ENCODE data around the gene HS6ST2. TPM values are rescaled to one million over a fixed set of nuclear protein-coding genes. Genes with fewer than 3 reads are reported as not detected.

Gene HS6ST2
- total RNA-seq, 1 donor from 2014 or later = 0.30 TPM

DNA sequence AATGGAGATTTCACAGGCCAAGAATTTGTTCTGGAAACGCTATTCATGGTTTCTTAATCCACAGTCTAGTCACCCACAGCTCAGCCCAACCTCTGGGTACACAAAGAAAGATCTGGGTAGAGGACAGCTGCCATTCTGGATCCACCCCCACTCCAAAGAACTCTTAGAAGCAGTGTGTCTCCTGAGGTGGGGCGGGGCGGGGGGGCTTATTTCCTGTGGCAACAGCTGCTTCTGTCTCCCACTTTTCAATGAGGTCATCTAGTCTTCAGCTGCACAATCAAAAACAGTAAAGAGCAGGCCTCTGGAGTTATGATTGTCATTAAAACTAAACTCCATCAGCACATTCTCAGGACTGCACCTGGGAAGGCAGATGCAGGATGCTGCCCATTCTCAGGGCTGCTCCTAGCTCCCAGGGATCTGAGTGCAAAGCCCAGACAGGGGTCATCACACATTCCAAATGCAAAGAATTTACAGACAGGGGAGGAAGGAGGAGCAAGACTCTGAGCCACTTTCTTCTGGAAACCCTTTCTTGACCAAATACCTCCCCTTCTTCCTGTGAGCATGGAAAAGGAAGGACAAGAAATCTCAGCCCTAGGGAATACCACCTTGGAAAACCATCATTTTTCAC is 207.3 kb downstream of the HS6ST2 start:
- H3K27ac Mint-ChIP-seq = no peak overlapping the region
- H3K36me3 Mint-ChIP-seq (ENCODE audit: low read depth) = no peaks in the 10 kb centered on the region
- peaks cover 5% of the 10 kb centered on the region for H3K4me1 Mint-ChIP-seq (ENCODE audit: low read depth)
- intact Hi-C loops (cut with micrococcal nuclease) = no loop called here
- peaks cover 6% of the 10 kb centered on the region for H3K27me3 Mint-ChIP-seq (ENCODE audit: low read depth)
- no peaks in the 10 kb centered on the region for H3K9me3 Mint-ChIP-seq
- H3K4me3 Mint-ChIP-seq (ENCODE audit: low read depth) = no peak overlapping the region
- no peak for DNase-seq (ENCODE audit: low spot score)

DNA sequence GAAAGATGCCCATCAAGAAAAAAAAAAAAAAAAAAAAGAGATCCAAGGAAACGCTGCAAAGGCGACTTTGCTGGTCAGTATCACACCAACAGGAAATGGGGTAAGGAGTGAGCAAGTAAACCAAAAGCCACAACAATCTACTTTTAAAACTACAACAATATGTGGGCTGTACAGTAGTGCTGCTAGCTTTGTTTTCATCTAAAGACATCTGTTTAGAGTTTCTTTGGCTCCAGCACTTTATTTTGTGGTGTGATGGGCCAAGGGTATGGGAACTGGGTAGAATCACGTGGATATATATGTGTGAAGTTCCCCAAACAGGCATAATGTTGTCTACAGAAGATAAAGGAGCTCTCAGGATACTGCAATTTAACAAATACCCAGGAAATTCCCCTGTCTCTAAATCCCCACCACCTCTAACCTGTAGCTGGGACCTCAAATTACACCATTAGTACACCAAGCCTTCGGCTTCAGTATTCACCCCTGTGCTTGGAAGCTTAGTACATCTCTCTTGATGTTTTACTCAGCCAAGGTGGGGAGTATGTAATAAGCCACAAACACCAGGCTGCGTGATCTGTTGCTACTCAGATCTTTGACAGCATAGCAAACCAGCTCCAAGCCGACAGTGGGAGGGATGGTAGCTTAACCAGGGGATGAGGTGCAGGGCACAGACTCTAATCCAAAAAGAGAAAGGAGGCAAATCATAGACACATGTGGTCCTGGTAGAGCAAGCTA is 207.9 kb downstream of the HS6ST2 start:
- H3K4me3 Mint-ChIP-seq (ENCODE audit: low read depth) = no peak overlapping the region
- no peaks in the 10 kb centered on the region for H3K9me3 Mint-ChIP-seq
- H3K27ac Mint-ChIP-seq = no peak overlapping the region
- intact Hi-C loops (cut with micrococcal nuclease) = no loop called here
- no peaks in the 10 kb centered on the region for H3K36me3 Mint-ChIP-seq (ENCODE audit: low read depth)
- H3K4me1 Mint-ChIP-seq (ENCODE audit: low read depth) = peaks cover 5% of the 10 kb centered on the region
- DNase-seq (ENCODE audit: low spot score) = no peak
- peaks cover 6% of the 10 kb centered on the region for H3K27me3 Mint-ChIP-seq (ENCODE audit: low read depth)

DNA sequence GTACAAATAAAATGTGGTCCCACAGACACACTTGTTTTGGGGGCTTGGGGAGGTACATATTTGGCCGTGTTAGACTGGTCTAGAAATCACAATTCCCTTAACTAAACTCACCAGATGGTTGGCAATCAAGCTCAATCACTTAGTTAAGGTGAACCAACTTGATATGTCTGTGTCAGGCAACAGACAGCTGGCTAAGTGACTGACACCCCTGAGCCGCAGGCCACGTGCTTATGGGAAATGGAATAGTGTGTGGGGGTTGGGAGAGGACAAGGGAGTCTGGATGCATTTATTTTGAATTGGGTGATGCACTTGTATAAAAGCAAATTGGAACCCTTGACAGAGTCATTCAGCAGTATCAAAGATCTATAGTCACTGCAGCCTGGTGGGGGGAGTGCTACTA is 209.0 kb downstream of the HS6ST2 start:
- intact Hi-C loops (cut with micrococcal nuclease) = loop anchor here (10.0 kb wide), 1 partner anchor 205 kb away; the partner anchor contains the start of gene HS6ST2

DNA sequence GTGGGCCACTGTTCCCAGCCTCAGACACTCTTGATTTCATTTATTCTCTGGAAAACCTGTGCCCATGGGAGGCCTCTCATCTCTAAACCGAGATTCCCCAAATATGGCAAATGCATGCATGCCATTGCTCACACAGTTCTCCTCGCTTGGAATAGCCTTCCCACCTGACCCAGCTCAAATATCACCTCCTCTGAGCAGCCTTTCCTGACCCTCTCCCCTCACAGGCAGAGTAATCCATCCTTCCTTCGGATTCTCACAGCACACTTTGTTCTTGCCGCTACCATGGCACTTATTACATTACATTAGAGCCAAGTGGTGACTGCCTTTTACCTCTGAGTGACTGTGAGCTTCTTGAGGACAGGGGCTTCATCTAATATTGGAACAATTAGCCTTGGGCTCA is 209.5 kb downstream of the HS6ST2 start:
- H3K27ac Mint-ChIP-seq = no peak overlapping the region
- no peak overlapping the region for H3K4me3 Mint-ChIP-seq (ENCODE audit: low read depth)
- H3K4me1 Mint-ChIP-seq (ENCODE audit: low read depth) = peaks cover 5% of the 10 kb centered on the region
- intact Hi-C loops (cut with micrococcal nuclease) = loop anchor here (10.0 kb wide), 1 partner anchor 206 kb away; the partner anchor contains the start of gene HS6ST2
- no peaks in the 10 kb centered on the region for H3K36me3 Mint-ChIP-seq (ENCODE audit: low read depth)
- H3K9me3 Mint-ChIP-seq = no peaks in the 10 kb centered on the region
- no peak for DNase-seq (ENCODE audit: low spot score)
- H3K27me3 Mint-ChIP-seq (ENCODE audit: low read depth) = peaks cover 6% of the 10 kb centered on the region

More for the DNA sequence above, 209.0 kb downstream of the HS6ST2 start:
- Mint-ChIP-seq H3K27me3 (ENCODE audit: low read depth) (peaks cover 6% of the 10 kb centered on the region), H3K27ac (no peak overlapping the region), H3K36me3 (ENCODE audit: low read depth) (no peaks in the 10 kb centered on the region), H3K9me3 (no peaks in the 10 kb centered on the region), H3K4me3 (ENCODE audit: low read depth) (no peak overlapping the region), H3K4me1 (ENCODE audit: low read depth) (peaks cover 5% of the 10 kb centered on the region)
- no peak for DNase-seq (ENCODE audit: low spot score)

DNA sequence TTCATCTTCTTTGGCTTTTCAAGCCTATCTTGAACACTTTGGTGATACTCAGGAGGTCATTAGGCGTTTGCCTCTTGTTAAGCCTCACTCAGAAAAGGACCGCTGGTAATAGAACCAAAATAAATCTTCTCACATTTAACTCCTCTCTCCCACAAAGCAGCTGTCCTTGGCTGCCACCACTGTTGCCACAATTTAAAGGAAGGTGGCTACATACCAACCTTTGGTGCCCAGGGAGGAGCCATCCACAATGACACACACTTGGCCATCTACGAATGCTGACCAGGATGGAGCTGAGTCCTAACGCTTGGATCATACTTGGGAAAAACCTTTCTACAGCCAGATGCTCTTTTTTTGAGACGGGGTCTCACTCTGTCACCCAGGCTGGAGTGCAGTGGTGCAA is 210.2 kb downstream of the HS6ST2 start:
- Mint-ChIP-seq H3K36me3 (ENCODE audit: low read depth) (no peaks in the 10 kb centered on the region), H3K4me3 (ENCODE audit: low read depth) (no peak overlapping the region), H3K27ac (no peak overlapping the region), H3K4me1 (ENCODE audit: low read depth) (peaks cover 5% of the 10 kb centered on the region), H3K9me3 (no peaks in the 10 kb centered on the region), H3K27me3 (ENCODE audit: low read depth) (peaks cover 6% of the 10 kb centered on the region)
- no peak for DNase-seq (ENCODE audit: low spot score)
- intact Hi-C loops (cut with micrococcal nuclease) = loop anchor here (10.0 kb wide), 1 partner anchor 207 kb away; the partner anchor contains the start of gene HS6ST2

DNA sequence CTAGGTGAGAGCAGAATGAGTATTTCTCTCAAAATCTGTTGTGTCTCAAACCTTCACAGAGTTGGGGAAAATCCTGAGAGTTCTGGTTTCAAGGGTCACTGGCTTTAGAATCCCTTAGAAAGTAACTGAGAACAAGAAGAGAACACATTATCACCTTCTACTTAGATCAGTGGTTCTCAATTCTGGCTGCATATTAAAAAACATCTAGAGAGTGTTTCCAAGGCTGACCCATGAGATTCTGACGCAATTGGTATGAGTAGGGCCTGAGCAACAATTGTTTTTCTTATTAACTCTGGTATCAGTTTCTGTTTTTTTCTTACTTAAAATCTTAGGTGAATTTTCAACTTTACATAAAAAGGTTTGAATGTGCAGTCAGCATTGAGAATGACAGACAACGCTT is 212.8 kb downstream of the HS6ST2 start:
- Mint-ChIP-seq H3K27ac (no peak overlapping the region), H3K27me3 (ENCODE audit: low read depth) (peaks cover 6% of the 10 kb centered on the region), H3K9me3 (no peaks in the 10 kb centered on the region), H3K36me3 (ENCODE audit: low read depth) (no peaks in the 10 kb centered on the region), H3K4me1 (ENCODE audit: low read depth) (peaks cover 14% of the 10 kb centered on the region), H3K4me3 (ENCODE audit: low read depth) (no peak overlapping the region)
- DNase-seq (ENCODE audit: low spot score) = no peak
- intact Hi-C loops (cut with micrococcal nuclease) = loop anchor here (10.0 kb wide), 1 partner anchor 209 kb away; the partner anchor contains the start of gene HS6ST2

DNA sequence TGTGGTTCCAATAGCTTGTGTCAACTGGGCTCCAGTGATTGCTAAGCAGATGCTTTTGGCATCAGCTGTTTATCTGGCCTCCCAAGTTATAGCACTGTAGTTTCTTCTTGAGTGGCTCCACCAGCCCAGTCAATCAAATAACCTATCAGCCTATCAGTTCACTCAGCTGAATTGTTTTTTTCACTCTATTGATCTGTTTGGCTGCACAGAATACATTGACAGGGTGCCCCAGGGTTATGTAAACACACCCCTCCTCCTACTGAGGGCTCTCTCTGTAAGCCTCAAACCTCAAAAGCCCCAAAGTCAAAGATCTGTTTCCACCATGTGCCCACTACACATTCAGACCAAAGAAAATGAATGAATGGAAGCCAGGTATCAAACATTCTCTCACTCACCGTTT is 214.0 kb downstream of the HS6ST2 start:
- no peaks in the 10 kb centered on the region for H3K9me3 Mint-ChIP-seq
- no peak overlapping the region for H3K4me3 Mint-ChIP-seq (ENCODE audit: low read depth)
- H3K27ac Mint-ChIP-seq = no peak overlapping the region
- peaks cover 6% of the 10 kb centered on the region for H3K27me3 Mint-ChIP-seq (ENCODE audit: low read depth)
- intact Hi-C loops (cut with micrococcal nuclease) = loop anchor here (10.0 kb wide), 1 partner anchor 210 kb away; the partner anchor contains the start of gene HS6ST2
- DNase-seq (ENCODE audit: low spot score) = no peak
- peaks cover 12% of the 10 kb centered on the region for H3K4me1 Mint-ChIP-seq (ENCODE audit: low read depth)
- no peaks in the 10 kb centered on the region for H3K36me3 Mint-ChIP-seq (ENCODE audit: low read depth)

DNA sequence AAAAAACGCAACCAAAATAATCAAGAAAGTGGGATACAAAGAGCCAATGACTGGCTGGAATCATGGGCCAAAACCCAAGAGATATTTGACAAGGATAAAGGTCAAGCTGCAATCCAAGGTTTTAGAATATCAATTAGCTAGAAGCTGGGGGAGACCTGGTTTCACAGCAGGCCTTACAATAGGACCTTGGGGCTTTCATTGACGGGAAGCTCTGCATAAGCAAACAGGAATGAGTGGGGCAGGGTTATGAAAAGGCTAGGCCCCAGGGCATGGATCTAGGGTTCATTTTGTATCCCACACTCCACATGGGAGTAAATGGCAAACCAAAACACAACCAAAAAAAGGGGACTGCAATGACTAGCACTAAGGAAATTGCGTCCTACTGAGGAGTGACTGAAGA is 215.3 kb downstream of the HS6ST2 start:
- Mint-ChIP-seq H3K4me3 (ENCODE audit: low read depth) (no peak overlapping the region), H3K27me3 (ENCODE audit: low read depth) (peaks cover under 1% of the 10 kb centered on the region), H3K4me1 (ENCODE audit: low read depth) (peaks cover 18% of the 10 kb centered on the region), H3K36me3 (ENCODE audit: low read depth) (no peaks in the 10 kb centered on the region), H3K27ac (no peak overlapping the region), H3K9me3 (no peaks in the 10 kb centered on the region)
- DNase-seq (ENCODE audit: low spot score) = no peak
- intact Hi-C loops (cut with micrococcal nuclease) = loop anchor here (10.0 kb wide), 1 partner anchor 212 kb away; the partner anchor contains the start of gene HS6ST2

DNA sequence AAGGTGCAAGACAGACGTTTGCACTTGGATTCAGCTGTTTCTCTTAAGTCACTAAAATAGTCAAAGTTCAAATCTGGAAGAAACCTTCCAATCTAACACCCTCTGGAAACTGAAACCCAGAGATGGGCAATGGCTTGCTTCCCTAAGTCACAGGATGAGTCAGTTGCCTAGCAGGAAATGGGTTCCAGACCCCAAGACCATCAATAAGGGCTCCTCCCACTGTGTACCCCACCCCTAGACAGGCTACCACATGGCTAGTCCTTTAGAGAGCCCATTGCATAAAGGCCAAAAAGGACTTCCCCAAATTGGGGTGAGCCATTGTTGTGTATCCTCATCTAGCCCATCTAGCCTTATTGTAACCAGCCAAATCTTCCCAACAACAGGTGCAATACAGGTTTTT is 216.2 kb downstream of the HS6ST2 start:
- no peak overlapping the region for H3K27ac Mint-ChIP-seq
- no peak for DNase-seq (ENCODE audit: low spot score)
- no peaks in the 10 kb centered on the region for H3K9me3 Mint-ChIP-seq
- no peaks in the 10 kb centered on the region for H3K36me3 Mint-ChIP-seq (ENCODE audit: low read depth)
- peaks cover 21% of the 10 kb centered on the region for H3K4me1 Mint-ChIP-seq (ENCODE audit: low read depth)
- no peak overlapping the region for H3K4me3 Mint-ChIP-seq (ENCODE audit: low read depth)
- no peaks in the 10 kb centered on the region for H3K27me3 Mint-ChIP-seq (ENCODE audit: low read depth)
- intact Hi-C loops (cut with micrococcal nuclease) = loop anchor here (10.0 kb wide), 1 partner anchor 213 kb away; the partner anchor contains the start of gene HS6ST2

DNA sequence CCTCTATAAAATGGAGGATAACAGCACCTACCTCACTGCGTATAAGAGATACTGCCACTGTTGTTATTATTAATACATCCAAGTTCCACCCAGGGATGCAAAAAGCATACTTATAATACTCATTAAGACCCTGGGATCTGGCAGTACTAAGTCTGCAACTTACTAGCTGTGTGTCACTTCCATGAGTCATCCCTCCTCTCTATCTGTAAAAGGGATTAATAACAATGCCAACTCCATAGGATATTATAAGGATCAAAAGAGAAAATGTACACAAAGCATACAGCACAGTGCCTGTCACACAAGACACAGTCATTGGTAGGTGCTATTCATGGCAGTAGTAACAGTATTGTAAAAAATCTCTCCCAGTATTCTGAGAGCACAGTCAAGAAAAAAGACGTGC is 216.7 kb downstream of the HS6ST2 start:
- Mint-ChIP-seq H3K36me3 (ENCODE audit: low read depth) (no peaks in the 10 kb centered on the region), H3K9me3 (no peaks in the 10 kb centered on the region), H3K27ac (no peak overlapping the region), H3K4me3 (ENCODE audit: low read depth) (no peak overlapping the region), H3K4me1 (ENCODE audit: low read depth) (peaks cover 21% of the 10 kb centered on the region), H3K27me3 (ENCODE audit: low read depth) (no peaks in the 10 kb centered on the region)
- no peak for DNase-seq (ENCODE audit: low spot score)
- intact Hi-C loops (cut with micrococcal nuclease) = loop anchor here (10.0 kb wide), 1 partner anchor 213 kb away; the partner anchor contains the start of gene HS6ST2

DNA sequence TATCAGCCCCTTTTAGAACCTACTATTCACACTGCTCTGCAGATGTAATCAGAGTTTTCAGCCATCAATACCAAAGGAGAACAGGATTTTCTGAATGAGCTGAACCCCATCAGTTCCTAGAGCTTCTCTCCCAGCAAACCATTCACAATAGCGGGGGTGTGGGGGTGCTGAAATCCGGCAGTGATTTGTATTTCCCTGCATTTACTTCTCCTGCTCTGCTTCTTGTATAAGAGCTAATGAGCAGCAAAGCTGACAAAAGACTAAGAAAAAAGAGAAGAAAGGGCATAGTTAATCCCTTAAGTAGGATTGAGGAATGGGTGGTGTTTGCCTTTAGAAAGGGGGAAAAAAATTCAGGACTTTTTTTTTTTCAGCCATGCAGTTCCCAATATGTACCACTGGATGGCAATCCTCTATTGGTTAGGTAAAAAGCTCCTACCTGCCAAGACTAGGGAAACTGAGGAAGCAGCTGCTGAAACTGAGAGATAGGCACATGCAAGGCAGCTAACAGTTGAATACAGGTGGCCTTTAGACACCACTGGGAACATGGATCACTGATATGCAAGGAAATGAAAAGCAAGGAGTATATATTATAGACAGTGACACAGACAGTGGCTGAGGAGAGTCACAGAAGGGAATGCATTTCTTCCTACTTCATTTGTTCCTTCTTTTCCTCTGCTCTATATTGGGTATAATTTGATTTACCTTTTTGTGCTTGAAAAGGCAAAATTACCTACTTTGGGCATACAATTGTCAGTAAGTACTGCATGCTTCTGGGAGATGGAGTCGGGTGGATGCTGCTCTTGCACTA is 217.9 kb downstream of the HS6ST2 start:
- Mint-ChIP-seq H3K27me3 (ENCODE audit: low read depth) (no peaks in the 10 kb centered on the region), H3K4me1 (ENCODE audit: low read depth) (peaks cover 21% of the 10 kb centered on the region), H3K4me3 (ENCODE audit: low read depth) (no peak overlapping the region), H3K27ac (no peak overlapping the region), H3K9me3 (no peaks in the 10 kb centered on the region), H3K36me3 (ENCODE audit: low read depth) (no peaks in the 10 kb centered on the region)
- DNase-seq (ENCODE audit: low spot score) = no peak
- intact Hi-C loops (cut with micrococcal nuclease) = loop anchor here (10.0 kb wide), 1 partner anchor 214 kb away; the partner anchor contains the start of gene HS6ST2

DNA sequence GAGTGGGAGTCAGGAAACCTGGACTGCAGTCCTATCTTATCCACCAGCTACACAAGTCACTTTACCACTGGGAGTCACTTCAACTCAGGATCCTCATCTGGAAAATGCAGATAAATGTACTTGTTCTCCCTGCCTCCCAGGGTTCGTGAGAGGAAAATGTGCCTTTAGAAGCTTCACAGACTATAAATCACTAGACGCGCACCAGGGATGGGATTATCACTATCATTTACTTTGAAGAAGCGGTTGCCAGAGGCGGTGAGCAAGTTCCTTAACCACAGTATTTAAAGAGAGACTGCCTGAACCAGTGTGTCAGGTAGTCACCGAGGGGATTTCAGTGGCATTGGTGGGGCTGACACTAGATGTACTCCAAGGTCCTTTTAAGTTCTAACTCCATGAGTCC is 219.5 kb downstream of the HS6ST2 start:
- H3K4me1 Mint-ChIP-seq (ENCODE audit: low read depth) = peaks cover 21% of the 10 kb centered on the region
- H3K27me3 Mint-ChIP-seq (ENCODE audit: low read depth) = no peaks in the 10 kb centered on the region
- no peak overlapping the region for H3K27ac Mint-ChIP-seq
- no peak overlapping the region for H3K4me3 Mint-ChIP-seq (ENCODE audit: low read depth)
- no peaks in the 10 kb centered on the region for H3K36me3 Mint-ChIP-seq (ENCODE audit: low read depth)
- no peak for DNase-seq (ENCODE audit: low spot score)
- H3K9me3 Mint-ChIP-seq = no peaks in the 10 kb centered on the region
- intact Hi-C loops (cut with micrococcal nuclease) = no loop called here
